Stimulated activated CD8-positive, alpha-beta memory T cell treated with anti-CD3 and anti-CD28 coated beads, Interleukin-4, amount 100 ng/mL, for 24 hours (primary cell): Measurements from ENCODE around the gene INPPL1.

Source experiments
- DNase-seq: peaks from one replicate; pipeline ENCODE4 v3.0.0-alpha.2; 2020; ENCODE audit warnings: low read depth

INPPL1 gene

GRCh38 chr11:72218251-72218745 lies 6.3 kb upstream of the INPPL1 start:
- DNase-seq, result no peak

- DNase-seq, result no peak
Observed at GRCh38 chr11:72220696-72221363, 3.7 kb upstream of the INPPL1 start.

- DNase-seq, result no peak
Observed at GRCh38 chr11:72221386-72222075, 3.0 kb upstream of the INPPL1 start.

GRCh38 chr11:72222106-72222891 lies 2.3 kb upstream of the INPPL1 start:
- DNase-seq, result no peak

GRCh38 chr11:72222907-72223614 lies 1.5 kb upstream of the INPPL1 start:
- peak; percentile 94 for DNase-seq

- peak; percentile 47 for DNase-seq
Observed at GRCh38 chr11:72223615-72224563, 678 bp upstream of the INPPL1 start.

- DNase-seq, result peak; percentile 15
Observed at GRCh38 chr11:72225411-72225951, 914 bp downstream of the INPPL1 start.

GRCh38 chr11:72226701-72227100 lies 2.1 kb downstream of the INPPL1 start:
- no peak for DNase-seq

GRCh38 chr11:72227316-72228228 lies 3.0 kb downstream of the INPPL1 start:
- DNase-seq, result no peak

- no peak for DNase-seq
Observed at GRCh38 chr11:72228229-72228843, 3.8 kb downstream of the INPPL1 start.

- no peak for DNase-seq
Observed at GRCh38 chr11:72228844-72229231, 4.3 kb downstream of the INPPL1 start.

GRCh38 chr11:72229336-72229924 lies 4.9 kb downstream of the INPPL1 start:
- no peak for DNase-seq

GRCh38 chr11:72229925-72230763 lies 5.6 kb downstream of the INPPL1 start:
- DNase-seq, result no peak

GRCh38 chr11:72230764-72231365 lies 6.3 kb downstream of the INPPL1 start:
- no peak for DNase-seq

- DNase-seq, result no peak
Observed at GRCh38 chr11:72231396-72232259, 7.1 kb downstream of the INPPL1 start.

- no peak for DNase-seq
Observed at GRCh38 chr11:72232260-72233055, 7.9 kb downstream of the INPPL1 start.
